Right lobe of liver (tissue), 6 donors: ENCODE results near the gene ZNF157. TPM values are rescaled to one million over a fixed set of nuclear protein-coding genes. Genes with fewer than 3 reads are reported as not detected.
"Not testable (repeated sequence)": the region's sequence is repeated elsewhere in the genome, so short reads cannot be mapped to it uniquely, and the experiment has no call there.

ENCODE experiments used
- ATAC-seq, 4 donors: fragments of 200-7000 bp; cut with Tn5 transposase; one replicate each; pipeline ENCODE4 v1.9.1; 2020; ENCODE audit warnings: mild to moderate bottlenecking in 4 of 4, moderate library complexity in 4 of 4
- DNase-seq, 3 donors: peaks; one replicate each; pipeline ENCODE4 v3.0.0-alpha.2; 2020
- H3K27ac ChIP-seq, 3 donors: fragments of 200-600 bp; one replicate each; pipeline ENCODE4 v1.8.0; 2022
- H3K27me3 ChIP-seq, 2 donors: fragments of 200-600 bp; one replicate each; pipeline ENCODE4 v1.8.0; 2022
- H3K36me3 ChIP-seq, 4 donors: fragments of 200-600 bp; sonication (generic) in 1 of 4; one replicate each; pipeline versions ENCODE4 v1.5.1 to v1.8.0; 2017 to 2022; ENCODE audit warnings: control low read depth in 1 of 4
- H3K4me1 ChIP-seq, 4 donors: fragments of 200-600 bp; sonication (generic) in 1 of 4; one replicate each; pipeline versions ENCODE4 v1.5.1 to v1.8.0; 2017 to 2022; ENCODE audit warnings: control low read depth in 1 of 4
- H3K4me3 ChIP-seq, 3 donors: fragments of 200-600 bp; one replicate each; pipeline ENCODE4 v1.8.0; 2022
- H3K9me3 ChIP-seq, 4 donors: fragments of 200-600 bp; sonication (generic) in 1 of 4; one replicate each; pipeline versions ENCODE4 v1.5.1 to v1.8.0; 2017 to 2022; ENCODE audit warnings: control low read depth in 1 of 4
- POLR2A ChIP-seq: fragments of 450-650 bp; IDR thresholded peaks from one replicate; pipeline ENCODE4 v1.6.1; 2017; ENCODE audit warnings: antibody characterized with exemption, mild to moderate bottlenecking
- WGBS: methylation state at CpG from one replicate; pipeline ENCODE4 v1.1.6; 2018; ENCODE audit warnings: low coverage, low lambda C conversion rate; ENCODE audit not compliant: insufficient coverage; ENCODE audit errors: missing lambda C conversion rate; 5-methylcytosine and 5-hydroxymethylcytosine counted together
- intact Hi-C, 2 donors: fragments of 100-400 bp; cut with DNase I; formaldehyde crosslinking; loops; one replicate each; pipeline versions ENCODE4 v1.11.2 to v1.14.1; 2022
- total RNA-seq, 6 experiments: library from RNA; depleted of rRNA in 2 of 6; stranded (reverse); fragments of >200 nt in 2 of 6; fragmentation: NEBNext Ultra II Directional in 3 of 6; extraction: Animal tissue kit (Norgen Biotek cat#: 25700) in 3 of 6; gene quantifications; one replicate each; pipeline versions ENCODE4 v1.1.0 to v1.2.4, GENCODE V29; 2016 to 2023
- TF ChIP-seq, protein P1 (sequence below), 4 donors: fragments of 200-600 bp in 3 of 4; fragments of 450-650 bp in 1 of 4; IDR thresholded peaks; one replicate each; pipeline versions ENCODE4 v1.5.1 to v1.8.0; 2016 to 2022; ENCODE audit warnings: antibody characterized with exemption in 4 of 4, mild to moderate bottlenecking in 2 of 4
- donor health status: DM: no; HTN: yes; CAD: no.
- donor health status: DM: no; HTN: no; CAD: no.
- donor health status: DM: no; HTN: no; CAD: no.
- donor health status: DM: no; HTN: yes; CAD: no.
- donor health status: DM: no; HTN: yes; CAD: no.

Gene ZNF157
- total RNA-seq, 6 experiments from 2014 or later, result not detected

DNA sequence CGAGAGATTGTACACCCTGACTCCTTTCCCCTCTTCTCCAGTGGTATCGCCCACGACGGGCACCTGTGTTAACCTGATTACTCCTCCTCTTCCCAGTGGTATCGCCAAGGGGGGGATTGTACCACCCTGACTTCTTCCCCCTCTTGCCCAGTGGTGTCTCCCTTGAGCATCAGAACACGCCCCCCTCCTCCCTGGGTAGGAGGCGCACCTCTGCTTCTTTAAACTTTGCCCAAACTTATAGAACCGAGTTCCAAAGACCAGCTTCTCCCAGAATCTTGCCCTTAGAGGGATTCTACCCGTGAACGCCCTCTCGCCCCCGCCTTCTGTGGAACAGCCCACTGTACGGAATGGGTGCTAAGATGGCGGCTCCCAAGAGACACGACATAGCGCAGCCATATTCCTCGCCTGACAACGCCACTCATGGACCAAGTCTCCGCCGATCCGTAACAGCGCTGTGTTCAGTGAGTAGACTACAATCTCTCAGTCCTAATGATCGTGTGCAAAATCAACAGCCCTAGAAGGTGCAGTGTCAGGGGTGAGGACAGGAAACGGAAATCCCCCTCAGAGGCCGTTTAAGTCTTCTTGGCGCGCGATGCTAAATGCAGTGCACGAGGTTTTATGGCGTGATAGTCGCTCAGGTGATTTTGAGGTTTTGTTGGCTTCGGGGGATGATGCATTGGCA, 4.2 kb upstream of the ZNF157 start:
- H3K4me3 ChIP-seq, result peak overlapping the region; percentile 12 to 35 (median 16)
- intact Hi-C loops, result no loop called here
- peak; percentile 65 to 74 (median 71) for ATAC-seq
- H3K27me3 ChIP-seq, result no peaks in the 10 kb centered on the region
- no peaks in the 10 kb centered on the region for H3K4me1 ChIP-seq
- 36% methylated on average over 25 of the region's 32 CpGs for WGBS
- no peaks in the 10 kb centered on the region for H3K9me3 ChIP-seq
- no peaks in the 10 kb centered on the region for H3K36me3 ChIP-seq
- DNase-seq, result peak in 2 of 3 donors; percentile 19 to 58
- H3K27ac ChIP-seq, result no peak overlapping the region
- no peak for TF ChIP-seq POLR2A
- TF ChIP-seq, protein P1, sequence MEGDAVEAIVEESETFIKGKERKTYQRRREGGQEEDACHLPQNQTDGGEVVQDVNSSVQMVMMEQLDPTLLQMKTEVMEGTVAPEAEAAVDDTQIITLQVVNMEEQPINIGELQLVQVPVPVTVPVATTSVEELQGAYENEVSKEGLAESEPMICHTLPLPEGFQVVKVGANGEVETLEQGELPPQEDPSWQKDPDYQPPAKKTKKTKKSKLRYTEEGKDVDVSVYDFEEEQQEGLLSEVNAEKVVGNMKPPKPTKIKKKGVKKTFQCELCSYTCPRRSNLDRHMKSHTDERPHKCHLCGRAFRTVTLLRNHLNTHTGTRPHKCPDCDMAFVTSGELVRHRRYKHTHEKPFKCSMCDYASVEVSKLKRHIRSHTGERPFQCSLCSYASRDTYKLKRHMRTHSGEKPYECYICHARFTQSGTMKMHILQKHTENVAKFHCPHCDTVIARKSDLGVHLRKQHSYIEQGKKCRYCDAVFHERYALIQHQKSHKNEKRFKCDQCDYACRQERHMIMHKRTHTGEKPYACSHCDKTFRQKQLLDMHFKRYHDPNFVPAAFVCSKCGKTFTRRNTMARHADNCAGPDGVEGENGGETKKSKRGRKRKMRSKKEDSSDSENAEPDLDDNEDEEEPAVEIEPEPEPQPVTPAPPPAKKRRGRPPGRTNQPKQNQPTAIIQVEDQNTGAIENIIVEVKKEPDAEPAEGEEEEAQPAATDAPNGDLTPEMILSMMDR (IDR thresholded peaks at IDR 0.05), result no peak

DNA sequence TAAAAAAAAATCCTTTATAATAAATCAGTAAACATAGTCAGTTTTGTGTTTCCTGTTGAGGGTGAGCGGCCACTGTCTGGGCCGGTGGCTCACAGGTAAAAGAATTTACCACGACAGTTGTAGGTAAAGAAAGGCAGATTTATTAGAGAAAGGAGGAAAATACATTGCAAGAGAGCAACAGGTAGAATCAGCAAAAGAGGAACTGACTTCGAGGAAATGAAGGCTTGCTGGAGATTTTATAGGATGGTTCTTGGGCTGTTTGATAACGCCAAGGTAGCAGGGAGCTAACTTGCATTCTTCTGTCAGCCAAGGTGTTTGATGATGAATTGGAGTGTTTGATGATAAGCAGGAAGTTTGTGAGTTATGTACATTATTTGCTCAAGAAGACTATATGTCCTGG, 2.8 kb downstream of the ZNF157 start:
- H3K36me3 ChIP-seq, result no peaks in the 10 kb centered on the region
- WGBS, result 70% methylated on average over 5 of the region's 5 CpGs
- H3K9me3 ChIP-seq, result no peaks in the 10 kb centered on the region
- intact Hi-C loops, result no loop called here
- H3K4me1 ChIP-seq, result no peaks in the 10 kb centered on the region
- no peak overlapping the region for H3K27ac ChIP-seq
- H3K4me3 ChIP-seq, result no peak overlapping the region
- no peaks in the 10 kb centered on the region for H3K27me3 ChIP-seq
- no peak for DNase-seq
- TF ChIP-seq, protein P1 (IDR thresholded peaks at IDR 0.05), result no peak
- TF ChIP-seq POLR2A, result no peak
- ATAC-seq, result no peak

DNA sequence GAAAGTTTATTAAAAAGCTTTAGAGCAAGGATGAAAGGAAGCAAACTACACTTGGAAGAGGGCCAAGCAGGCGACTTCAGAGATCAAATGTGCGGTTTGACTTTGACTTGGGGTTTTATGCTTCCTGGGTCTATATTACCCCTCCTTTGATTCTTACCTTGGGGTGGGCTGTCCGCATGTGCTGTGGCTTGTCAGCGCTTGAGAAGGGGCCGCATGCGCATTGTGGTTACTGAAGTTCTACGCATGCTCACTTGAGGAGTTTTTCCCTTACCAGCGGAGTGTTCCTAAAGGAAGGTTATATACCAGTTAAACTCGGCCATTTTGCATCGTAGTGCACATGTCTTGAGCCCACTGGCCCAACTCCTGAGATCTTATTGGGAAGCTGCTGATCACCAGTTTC, 9.9 kb downstream of the ZNF157 start:
- intact Hi-C loops, result loop anchor here in 1 of 2 donors (10.0 kb wide), 1 partner anchor 195 kb away; no protein-coding TSS in a partner anchor
- Histone ChIP-seq H3K4me3 (no peak overlapping the region), H3K36me3 (no peaks in the 10 kb centered on the region), H3K27ac (no peak overlapping the region), H3K27me3 (no peaks in the 10 kb centered on the region), H3K9me3 (no peaks in the 10 kb centered on the region), H3K4me1 (no peaks in the 10 kb centered on the region)
- no peak for DNase-seq
- TF ChIP-seq, protein P1 (IDR thresholded peaks at IDR 0.05), result no peak
- TF ChIP-seq POLR2A, result no peak
- 51% methylated on average over 6 of the region's 10 CpGs for WGBS
- ATAC-seq, result peak in 1 of 4 donors; percentile 35

DNA sequence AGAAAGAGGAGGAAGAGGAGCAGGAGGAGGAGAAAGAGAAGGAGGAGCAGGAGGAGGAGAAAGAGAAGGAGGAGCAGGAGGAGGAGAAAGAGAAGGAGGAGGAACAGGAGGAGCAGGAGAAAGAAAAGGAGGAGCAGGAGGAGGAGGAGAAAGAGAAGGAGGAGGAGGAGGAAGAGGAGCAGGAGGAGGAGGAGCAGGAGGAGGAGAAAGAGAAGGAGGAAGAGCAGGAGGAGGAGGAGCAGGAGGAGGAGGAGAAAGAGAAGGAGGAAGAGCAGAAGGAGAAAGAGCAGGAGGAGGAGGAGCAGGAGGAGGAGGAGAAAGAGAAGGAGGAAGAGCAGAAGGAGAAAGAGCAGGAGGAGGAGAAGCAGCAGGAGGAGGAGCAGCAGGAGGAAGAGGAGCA, 10.5 kb downstream of the ZNF157 start:
- intact Hi-C loops, result loop anchor here in 1 of 2 donors (10.0 kb wide), 1 partner anchor 196 kb away; no protein-coding TSS in a partner anchor
- DNase-seq, result not testable (repeated sequence)

DNA sequence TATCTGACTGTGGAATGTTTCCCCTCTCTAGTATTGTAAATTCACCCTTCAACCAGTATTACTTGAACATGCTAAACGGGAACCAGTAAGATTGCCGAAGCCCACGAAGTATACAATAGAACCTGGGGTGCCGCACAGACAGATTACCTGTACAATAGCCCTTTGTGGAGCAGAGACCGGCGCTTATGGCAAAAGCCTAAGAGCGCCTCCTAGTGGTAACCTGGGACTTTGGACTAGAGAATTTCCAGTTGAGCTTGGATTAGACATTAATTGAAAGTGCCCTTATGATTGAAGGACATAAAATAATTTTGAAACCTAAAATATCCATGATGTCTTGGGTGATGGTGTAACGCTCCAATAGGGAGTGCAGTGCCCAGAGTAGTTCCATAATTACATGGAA, 14.1 kb downstream of the ZNF157 start:
- ATAC-seq (peak; percentile 78 to 89 (median 85)), DNase-seq (peak in 2 of 3 donors; percentile 35 to 60)
- H3K9me3 ChIP-seq, result no peaks in the 10 kb centered on the region
- H3K27me3 ChIP-seq, result no peaks in the 10 kb centered on the region
- no peak overlapping the region for H3K4me3 ChIP-seq
- H3K36me3 ChIP-seq, result no peaks in the 10 kb centered on the region
- no peaks in the 10 kb centered on the region for H3K4me1 ChIP-seq
- intact Hi-C loops, result loop anchor here in 1 of 2 donors (10.0 kb wide), 1 partner anchor 200 kb away; no protein-coding TSS in a partner anchor
- no peak for TF ChIP-seq POLR2A
- TF ChIP-seq, protein P1 (IDR thresholded peaks at IDR 0.05), result peak; percentile 68 to 87 (median 85)
- H3K27ac ChIP-seq, result no peak overlapping the region
- WGBS, result 7% methylated on average over 8 of the region's 8 CpGs

More for the DNA sequence above, 10.5 kb downstream of the ZNF157 start:
- not testable (repeated sequence) for ATAC-seq, H3K4me1 ChIP-seq, H3K9me3 ChIP-seq, H3K27ac ChIP-seq, H3K27me3 ChIP-seq, H3K36me3 ChIP-seq, H3K4me3 ChIP-seq
